Endothelial cell of umbilical vein (primary cell): ENCODE data around the gene LPAR4. TPM values are rescaled to one million over a fixed set of nuclear protein-coding genes. Genes with fewer than 3 reads are reported as not detected.

Experiments used
- BruUV-seq: library from RNA; stranded (reverse); fragments of 400-500 nt; replicated peaks from 2 replicates; lab custom pipeline; 2021; lab: Mats Ljungman, UMichigan
- CTCF ChIA-PET: fragments of 300-600, 350-600 bp; sonication (Branson Sonifier 250); formaldehyde crosslinking; loops from one replicate; lab custom pipeline; 2021; ENCODE audit warnings: antibody characterized with exemption, inconsistent platforms; lab: Charles Lee
- POLR2A ChIA-PET: fragments of 300-600, 350-600 bp; sonication (Branson Sonifier 250); formaldehyde crosslinking; loops from one replicate; lab custom pipeline; 2021; ENCODE audit warnings: antibody characterized with exemption, inconsistent platforms; lab: Charles Lee
- DNase-seq: peaks from one replicate; pipeline ENCODE4 v3.0.0-alpha.2; 2011; ENCODE audit warnings: low read depth, low spot score
- FAIRE-seq: peaks from 2 replicates; lab custom pipeline; 2011; peaks lifted over from hg19 to GRCh38; lab: Jason Lieb, UNC
- H2AFZ ChIP-seq: 2 replicates; pipeline ENCODE4 v1.6.0; 2012; ENCODE audit warnings: low read depth, low read length, control low read depth, inconsistent platforms
- H3K27ac ChIP-seq: 2 replicates; pipeline ENCODE4 v1.5.1; 2011; ENCODE audit warnings: low read depth, mild to moderate bottlenecking, control low read depth, low read length, moderate library complexity; ENCODE audit not compliant: insufficient read depth
- H3K27me3 ChIP-seq, 2 experiments: 2 replicates each; pipeline versions ENCODE4 v1.6.0 to v1.6.1; 2011; ENCODE audit warnings: low read length in 2 of 2, mixed read lengths in 1 of 2; ENCODE audit not compliant: control insufficient read depth in 2 of 2, insufficient read depth in 2 of 2
- H3K36me3 ChIP-seq, 2 experiments: 2 replicates in 1 of 2; 3 replicates in 1 of 2; pipeline ENCODE4 v1.5.1; 2011; ENCODE audit warnings: low read length in 2 of 2, mild to moderate bottlenecking in 1 of 2, moderate library complexity in 1 of 2; ENCODE audit not compliant: control insufficient read depth in 2 of 2, insufficient read depth in 2 of 2; ENCODE audit errors: extremely low read depth in 1 of 2
- H3K4me1 ChIP-seq: 3 replicates; pipeline ENCODE4 v1.5.1; 2011; ENCODE audit warnings: mild to moderate bottlenecking, low read length; ENCODE audit not compliant: control insufficient read depth, insufficient read depth; ENCODE audit errors: extremely low read depth
- H3K4me2 ChIP-seq: 2 replicates; pipeline ENCODE4 v1.6.1; 2011; ENCODE audit warnings: low read length, control low read depth, mixed read lengths; ENCODE audit not compliant: insufficient read depth
- H3K4me3 ChIP-seq, 3 experiments: fragments of 200-600 bp in 1 of 3; sonication (generic), shearing (Covaris generic) in 1 of 3; replicated peaks in 1 of 3; 2 replicates each; pipeline ENCODE4 v1.5.1; 2011 to 2016; ENCODE audit warnings: control low read depth in 3 of 3, low read length in 3 of 3, mild to moderate bottlenecking in 2 of 3, inconsistent platforms in 1 of 3, low read depth in 1 of 3, moderate library complexity in 1 of 3; ENCODE audit not compliant: insufficient read depth in 1 of 3
- H3K79me2 ChIP-seq: 2 replicates; pipeline ENCODE4 v1.6.0; 2012; ENCODE audit warnings: low read length, inconsistent platforms; ENCODE audit not compliant: control insufficient read depth, insufficient read depth
- H3K9ac ChIP-seq: replicated peaks from 2 replicates; pipeline ENCODE3; 2011; ENCODE audit warnings: low read length, control low read depth; ENCODE audit not compliant: insufficient read depth; ENCODE audit errors: extremely low read depth
- H3K9me1 ChIP-seq: replicated peaks from 3 replicates; pipeline ENCODE4 v1.6.0; 2011; ENCODE audit warnings: mild to moderate bottlenecking, low read length; ENCODE audit not compliant: control insufficient read depth, insufficient read depth; ENCODE audit errors: extremely low read depth
- H3K9me3 ChIP-seq: replicated peaks from 2 replicates; pipeline ENCODE4 v1.5.1; 2012; ENCODE audit warnings: low read length, inconsistent platforms; ENCODE audit not compliant: control insufficient read depth, insufficient read depth
- H4K20me1 ChIP-seq: replicated peaks from 2 replicates; pipeline ENCODE3; 2011; ENCODE audit warnings: mild to moderate bottlenecking, low read length; ENCODE audit not compliant: control insufficient read depth, insufficient read depth; ENCODE audit errors: extremely low read depth
- CTCF ChIP-seq, 2 donors: IDR thresholded peaks; 1 replicate in 1 of 2; 2 replicates in 1 of 2; pipeline ENCODE4 v1.5.1; 2011; ENCODE audit warnings: low read length in 2 of 2, mild to moderate bottlenecking in 2 of 2, moderate library complexity in 2 of 2, control low read depth in 1 of 2, inconsistent platforms in 1 of 2, low read depth in 1 of 2; ENCODE audit not compliant: insufficient read depth in 1 of 2; ENCODE audit errors: extremely low read depth in 1 of 2
- EZH2 ChIP-seq: IDR thresholded peaks from 2 replicates; pipeline ENCODE4 v1.6.1; 2012; ENCODE audit warnings: borderline replicate concordance, low read depth, mild to moderate bottlenecking, moderate library complexity, low read length, inconsistent platforms; ENCODE audit not compliant: severe bottlenecking
- FOS ChIP-seq: IDR thresholded peaks from 2 replicates; pipeline ENCODE4 v1.6.1; 2011; ENCODE audit warnings: mild to moderate bottlenecking, low read length, moderate library complexity, borderline replicate concordance; ENCODE audit not compliant: insufficient read depth
- GATA2 ChIP-seq: IDR thresholded peaks from 2 replicates; pipeline ENCODE4 v1.7.0; 2011; ENCODE audit warnings: low read depth, mild to moderate bottlenecking, moderate library complexity, mixed read lengths, low read length; ENCODE audit not compliant: insufficient read length, insufficient read depth
- JUN ChIP-seq: IDR thresholded peaks from 2 replicates; pipeline ENCODE4 v1.6.1; 2011; ENCODE audit warnings: borderline replicate concordance, low read depth; ENCODE audit not compliant: insufficient read length, insufficient read depth
- MAX ChIP-seq: IDR thresholded peaks from 2 replicates; pipeline ENCODE4 v1.6.1; 2011; ENCODE audit not compliant: insufficient read depth, insufficient read length
- MYC ChIP-seq: IDR thresholded peaks from one replicate; pipeline ENCODE4 v1.6.1; 2011; ENCODE audit warnings: mild to moderate bottlenecking, low read depth, low read length
- POLR2A ChIP-seq: IDR thresholded peaks from 2 replicates; pipeline ENCODE4 v1.6.1; 2012; ENCODE audit warnings: low read depth, mild to moderate bottlenecking, control low read depth, low read length
- POLR2AphosphoS5 ChIP-seq: IDR thresholded peaks from 2 replicates; pipeline ENCODE4 v1.6.1; 2012; ENCODE audit warnings: low read depth, mild to moderate bottlenecking, control low read depth, low read length, moderate library complexity; ENCODE audit not compliant: insufficient read depth
- dilution Hi-C: fragments of 300-500 bp; cut with MboI; formaldehyde crosslinking; loops from one replicate; pipeline ENCODE4 v1.15.0; 2019; ENCODE audit warnings: low sequenced_read_pairs; ENCODE audit not compliant: extremely low pct_ligation_motif_present
- intact Hi-C: fragments of 100-400 bp; cut with micrococcal nuclease; formaldehyde crosslinking; loops from one replicate; pipeline ENCODE4 v1.10.0; 2022
- polyA plus RNA-seq, 4 experiments: library from polyadenylated mRNA; depleted of rRNA in 3 of 4; stranded (reverse) in 3 of 4; unstranded in 1 of 4; fragments of >200 nt; gene quantifications; 2 replicates each; pipeline versions ENCODE4 v1.2.1 to v1.2.3, GENCODE V29; 2011 to 2012; ENCODE audit warnings: missing spikeins in 1 of 4
- total RNA-seq: library from RNA; stranded (reverse); gene quantifications from 2 replicates; pipeline ENCODE4 v1.2.3, GENCODE V29; 2021

LPAR4 gene
- total and polyA plus RNA-seq, 2 donors (not counting 3 experiments of a cell fraction or from before 2014, with no cell fraction given) = 0.07 to 0.49 TPM

GRCh38 chrX:78708262-78708661 is 39.3 kb upstream of the LPAR4 start:
- H3K36me3 ChIP-seq = no peaks in the 10 kb centered on the region
- H3K27me3 ChIP-seq = no peaks in the 10 kb centered on the region
- H3K79me2 ChIP-seq = no peaks in the 10 kb centered on the region
- intact Hi-C loops (loop anchor here (1.0 kb wide), 2 partner anchors 112 to 153 kb away; no protein-coding TSS in a partner anchor), dilution Hi-C loops (no loop called here)
- H3K27ac ChIP-seq = no peak overlapping the region
- no TSS peak for BruUV-seq
- FAIRE-seq (peak; percentile 83), DNase-seq (peak; percentile 33)
- H2AFZ ChIP-seq = no peak overlapping the region
- H3K4me2 ChIP-seq = no peak overlapping the region
- H3K9me1 ChIP-seq = no peaks in the 10 kb centered on the region
- ChIA-PET CTCF (interaction anchor here (0.7 to 3.1 kb wide), 9 partner anchors 8 to 742 kb away, joined by 3 to 32 read pairs (median 4); no protein-coding TSS in a partner anchor), POLR2A (no interaction called here)
- no peak overlapping the region for H3K4me3 ChIP-seq
- no peaks in the 10 kb centered on the region for H3K9me3 ChIP-seq
- TF ChIP-seq CTCF (IDR thresholded peaks at IDR 0.05; ENCODE audit: extremely low read depth in 1 of 2, insufficient read depth in 1 of 2, low read depth in 1 of 2, low read length in 2 of 2) (peak; percentile 24 to 40), MAX (no peak)
- H4K20me1 ChIP-seq = no peaks in the 10 kb centered on the region
- H3K9ac ChIP-seq = no peak overlapping the region
- no peaks in the 10 kb centered on the region for H3K4me1 ChIP-seq

GRCh38 chrX:78708816-78709215 is 38.7 kb upstream of the LPAR4 start:
- Histone ChIP-seq H2AFZ (no peak overlapping the region), H3K27ac (no peak overlapping the region), H3K9ac (no peak overlapping the region), H3K4me3 (no peak overlapping the region), H3K36me3 (no peaks in the 10 kb centered on the region), H3K9me1 (no peaks in the 10 kb centered on the region), H3K79me2 (no peaks in the 10 kb centered on the region), H3K4me1 (no peaks in the 10 kb centered on the region), H3K27me3 (no peaks in the 10 kb centered on the region), H3K4me2 (no peak overlapping the region), H4K20me1 (no peaks in the 10 kb centered on the region), H3K9me3 (no peaks in the 10 kb centered on the region)
- intact Hi-C loops = loop anchor here (1.0 kb wide), 2 partner anchors 113 to 154 kb away; no protein-coding TSS in a partner anchor
- no TSS peak for BruUV-seq
- DNase-seq (no peak), FAIRE-seq (no peak)
- dilution Hi-C loops = no loop called here
- TF ChIP-seq CTCF (IDR thresholded peaks at IDR 0.05; ENCODE audit: extremely low read depth in 1 of 2, insufficient read depth in 1 of 2, low read depth in 1 of 2, low read length in 2 of 2) (no peak), FOS (no peak), GATA2 (no peak), MAX (no peak), MYC (no peak), POLR2AphosphoS5 (no peak), JUN (no peak), POLR2A (no peak), EZH2 (no peak)
- ChIA-PET POLR2A (no interaction called here), CTCF (interaction anchor here (0.7 to 3.1 kb wide), 8 partner anchors 8 to 741 kb away, joined by 3 to 32 read pairs (median 4); no protein-coding TSS in a partner anchor)
